Body of pancreas (tissue), 4 donors: Measurements from ENCODE around the gene OSTN. TPM values are rescaled to one million over a fixed set of nuclear protein-coding genes. Genes with fewer than 3 reads are reported as not detected.

Experiments
- ATAC-seq: fragments of 150-250 bp; one replicate; pipeline ENCODE4 v1.9.1; 2016
- DNase-seq, 4 donors: peaks; one replicate each; pipeline ENCODE4 v3.0.0-alpha.2; 2019
- H3K27ac ChIP-seq, 4 donors: fragments of 200-600 bp; sonication (generic); 1 replicate in 3 of 4; 2 replicates in 1 of 4; pipeline versions ENCODE4 v1.5.1 to v1.6.1; 2016 to 2019; ENCODE audit warnings: mild to moderate bottlenecking in 1 of 4, mixed read lengths in 1 of 4, moderate library complexity in 1 of 4
- H3K27me3 ChIP-seq, 2 donors: fragments of 200-600 bp; sonication (generic); one replicate each; pipeline ENCODE4 v1.6.0; 2016; ENCODE audit warnings: mild to moderate bottlenecking in 1 of 2
- H3K36me3 ChIP-seq, 2 donors: fragments of 200-600 bp; sonication (generic); replicated peaks in 1 of 2; 2 replicates each; pipeline ENCODE4 v1.5.1; 2016; ENCODE audit warnings: low read depth in 2 of 2; ENCODE audit not compliant: insufficient read depth in 1 of 2
- H3K4me1 ChIP-seq: fragments of 200-600 bp; sonication (generic); one replicate; pipeline ENCODE4 v1.6.0; 2016
- H3K4me3 ChIP-seq, 2 donors: fragments of 200-600 bp; sonication (generic); 1 replicate in 1 of 2; 2 replicates in 1 of 2; pipeline ENCODE4 v1.5.1; 2016 to 2019
- H3K9me3 ChIP-seq, 3 donors: fragments of 200-600 bp; sonication (generic); 1 replicate in 2 of 3; 2 replicates in 1 of 3; pipeline ENCODE4 v1.5.1; 2016
- POLR2A ChIP-seq, 3 donors: fragments of 450-650 bp; IDR thresholded peaks; one replicate each; pipeline ENCODE4 v1.6.1; 2016; ENCODE audit warnings: antibody characterized with exemption in 3 of 3, mild to moderate bottlenecking in 2 of 3
- WGBS, 2 donors: methylation state at CpG; one replicate each; pipeline ENCODE4 v1.1.5; 2017; 5-methylcytosine and 5-hydroxymethylcytosine counted together
- intact Hi-C: fragments of 100-400 bp; cut with DNase I; formaldehyde crosslinking; loops from one replicate; pipeline ENCODE4 v1.15.1; 2023
- total RNA-seq, 2 donors: library from RNA; depleted of rRNA; stranded (reverse); fragments of >200 nt; gene quantifications; one replicate each; pipeline ENCODE4 v1.1.0, GENCODE V29; 2016
- TF ChIP-seq, protein P1 (sequence below), 7 experiments: fragments of 450-650 bp in 4 of 7; fragments of 200-600 bp in 3 of 7; sonication (generic) in 3 of 7; IDR thresholded peaks; one replicate each; pipeline ENCODE4 v1.5.1; 2016 to 2019; ENCODE audit warnings: antibody characterized with exemption in 7 of 7

The OSTN gene
- total RNA-seq, 2 donors from 2014 or later = not detected

DNA sequence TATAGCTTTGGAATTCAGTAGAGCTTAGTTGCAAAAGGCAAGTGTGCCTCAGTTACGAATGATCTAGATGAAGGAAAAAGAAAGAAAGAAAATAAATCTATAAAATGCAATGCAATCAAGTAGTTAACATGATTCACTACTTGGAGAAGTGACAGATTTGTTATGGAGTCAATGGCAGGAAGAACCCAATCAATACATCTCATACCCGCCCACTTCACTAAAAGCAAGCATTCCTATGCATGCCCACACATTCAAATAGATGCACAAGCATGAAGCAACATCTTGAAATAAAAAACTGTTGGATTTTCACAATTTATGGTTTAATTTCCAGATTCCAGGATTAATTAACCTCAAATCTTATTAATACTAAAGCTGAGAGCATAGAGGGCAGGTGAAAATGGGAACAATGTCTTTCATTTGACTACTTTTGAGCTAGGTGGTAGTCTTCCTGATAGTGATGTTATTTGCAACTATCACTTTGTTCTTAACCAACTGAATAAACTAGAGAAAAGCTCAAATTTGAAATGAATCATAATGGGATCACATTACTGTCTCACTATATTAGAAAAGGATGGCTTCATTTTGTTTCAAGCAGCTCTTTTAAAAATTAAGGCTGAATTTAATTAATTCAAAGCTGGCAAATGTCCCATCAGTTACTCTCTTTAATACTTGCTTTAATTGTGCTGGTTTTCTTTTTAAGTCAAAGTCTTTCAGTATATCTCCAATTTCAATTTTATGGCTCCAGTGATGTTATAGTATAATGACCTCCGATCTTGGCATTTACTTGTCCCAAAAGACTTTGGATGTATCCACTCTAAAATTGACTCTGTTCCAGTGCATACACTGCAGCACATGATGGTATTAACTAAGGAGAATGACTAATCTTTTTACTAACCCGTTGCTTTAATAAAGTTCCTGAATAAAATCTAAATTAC, 83.5 kb downstream of the OSTN start:
- Histone ChIP-seq H3K27ac (no peak overlapping the region), H3K9me3 (no peaks in the 10 kb centered on the region), H3K36me3 (no peaks in the 10 kb centered on the region), H3K4me3 (no peak overlapping the region), H3K27me3 (no peaks in the 10 kb centered on the region), H3K4me1 (no peaks in the 10 kb centered on the region)
- 45 to 49% methylated on average over 4 of the region's 4 CpGs for WGBS, 2 donors
- ATAC-seq (no peak), DNase-seq (no peak)
- TF ChIP-seq, protein P1, sequence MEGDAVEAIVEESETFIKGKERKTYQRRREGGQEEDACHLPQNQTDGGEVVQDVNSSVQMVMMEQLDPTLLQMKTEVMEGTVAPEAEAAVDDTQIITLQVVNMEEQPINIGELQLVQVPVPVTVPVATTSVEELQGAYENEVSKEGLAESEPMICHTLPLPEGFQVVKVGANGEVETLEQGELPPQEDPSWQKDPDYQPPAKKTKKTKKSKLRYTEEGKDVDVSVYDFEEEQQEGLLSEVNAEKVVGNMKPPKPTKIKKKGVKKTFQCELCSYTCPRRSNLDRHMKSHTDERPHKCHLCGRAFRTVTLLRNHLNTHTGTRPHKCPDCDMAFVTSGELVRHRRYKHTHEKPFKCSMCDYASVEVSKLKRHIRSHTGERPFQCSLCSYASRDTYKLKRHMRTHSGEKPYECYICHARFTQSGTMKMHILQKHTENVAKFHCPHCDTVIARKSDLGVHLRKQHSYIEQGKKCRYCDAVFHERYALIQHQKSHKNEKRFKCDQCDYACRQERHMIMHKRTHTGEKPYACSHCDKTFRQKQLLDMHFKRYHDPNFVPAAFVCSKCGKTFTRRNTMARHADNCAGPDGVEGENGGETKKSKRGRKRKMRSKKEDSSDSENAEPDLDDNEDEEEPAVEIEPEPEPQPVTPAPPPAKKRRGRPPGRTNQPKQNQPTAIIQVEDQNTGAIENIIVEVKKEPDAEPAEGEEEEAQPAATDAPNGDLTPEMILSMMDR (IDR thresholded peaks at IDR 0.05) = no peak
- TF ChIP-seq POLR2A (IDR thresholded peaks at IDR 0.05) = no peak
- intact Hi-C loops = no loop called here

DNA sequence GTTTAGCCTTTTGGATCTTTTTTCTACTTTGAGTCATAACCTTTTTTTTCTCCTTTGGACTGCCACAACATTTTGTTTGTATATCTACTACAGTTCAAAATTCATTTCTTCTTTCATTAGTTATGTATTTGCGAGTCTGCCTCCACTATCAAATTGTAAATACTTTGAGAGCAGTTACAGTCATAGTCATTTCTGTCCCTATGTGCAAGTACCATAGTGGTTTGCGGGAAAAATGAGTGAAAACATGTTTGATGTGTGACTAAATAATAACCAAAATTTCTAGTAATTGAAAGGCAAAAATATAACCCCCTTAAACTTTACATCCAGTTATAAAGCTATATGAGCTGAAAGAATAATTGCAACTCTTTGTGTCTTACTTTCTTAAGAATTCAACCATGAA, 84.4 kb downstream of the OSTN start:
- Histone ChIP-seq H3K36me3 (no peaks in the 10 kb centered on the region), H3K27ac (no peak overlapping the region), H3K4me1 (no peaks in the 10 kb centered on the region), H3K27me3 (no peaks in the 10 kb centered on the region), H3K9me3 (no peaks in the 10 kb centered on the region), H3K4me3 (no peak overlapping the region)
- 79 to 80% methylated on average over 2 of the region's 2 CpGs for WGBS, 2 donors
- no peak for TF ChIP-seq POLR2A (IDR thresholded peaks at IDR 0.05)
- TF ChIP-seq, protein P1 (IDR thresholded peaks at IDR 0.05) = no peak
- ATAC-seq (no peak), DNase-seq (no peak)
- intact Hi-C loops = no loop called here

DNA sequence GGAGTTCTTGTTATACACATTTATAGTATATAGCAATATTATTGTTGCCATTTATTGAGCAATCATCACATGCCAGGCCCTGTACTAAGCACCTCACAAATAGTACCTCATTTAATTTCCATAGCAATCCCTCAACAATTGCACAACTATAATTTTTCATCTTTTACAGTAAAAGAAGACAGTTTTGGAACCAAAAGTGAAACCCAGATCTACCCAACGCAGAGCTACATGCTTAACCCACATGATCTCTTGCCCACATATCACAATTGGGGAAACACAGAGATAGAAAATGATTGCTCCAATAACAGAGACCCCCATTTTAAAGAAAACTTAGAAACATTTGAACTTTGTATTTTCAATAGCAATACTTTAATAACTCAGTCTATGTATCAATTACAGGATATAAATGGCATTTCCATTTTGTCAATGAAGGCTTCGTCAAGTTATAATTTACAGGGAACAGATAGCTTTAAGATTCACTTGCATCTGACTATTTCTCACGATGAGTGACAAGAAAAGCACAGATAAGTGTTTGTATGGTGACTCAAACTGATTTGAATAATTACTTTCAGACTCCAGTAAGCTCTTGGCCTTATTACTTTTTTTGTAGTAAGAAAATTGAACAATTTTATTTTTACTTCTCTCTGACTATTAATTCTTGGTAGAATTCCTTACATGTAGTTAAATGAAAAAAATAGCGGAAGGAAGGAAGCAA, 91.4 kb downstream of the OSTN start:
- intact Hi-C loops = no loop called here
- H3K36me3 ChIP-seq = no peaks in the 10 kb centered on the region
- TF ChIP-seq, protein P1 (IDR thresholded peaks at IDR 0.05) = no peak
- TF ChIP-seq POLR2A (IDR thresholded peaks at IDR 0.05) = no peak
- H3K9me3 ChIP-seq = peaks cover 0 to 3% (median 0%) of the 10 kb centered on the region in 3 donors
- no peaks in the 10 kb centered on the region for H3K4me1 ChIP-seq
- H3K27me3 ChIP-seq = no peaks in the 10 kb centered on the region
- DNase-seq (no peak), ATAC-seq (no peak)
- H3K27ac ChIP-seq = no peak overlapping the region
- H3K4me3 ChIP-seq = no peak overlapping the region
- WGBS, 2 donors = 56 to 69% methylated on average over 4 of the region's 4 CpGs

- WGBS, 2 donors = 63% methylated on average over 5 of the region's 5 CpGs
- no peak for DNase-seq
- intact Hi-C loops = no loop called here
Measured at GRCh38 chr3:191292243-191293015, 93.4 kb downstream of the OSTN start.

More at GRCh38 chr3:191292243-191293015, 93.4 kb downstream of the OSTN start:
- ATAC-seq = no peak
- peaks cover 0 to 3% (median 0%) of the 10 kb centered on the region in 3 donors for H3K9me3 ChIP-seq
- no peak overlapping the region for H3K4me3 ChIP-seq
- no peak for TF ChIP-seq POLR2A (IDR thresholded peaks at IDR 0.05)
- TF ChIP-seq, protein P1 (IDR thresholded peaks at IDR 0.05) = no peak
- no peaks in the 10 kb centered on the region for H3K27me3 ChIP-seq
- no peak overlapping the region for H3K27ac ChIP-seq
- no peaks in the 10 kb centered on the region for H3K4me1 ChIP-seq
- no peaks in the 10 kb centered on the region for H3K36me3 ChIP-seq
